Gastrocnemius medialis (tissue), 4 donors: Measurements from ENCODE around the gene NUDT8. TPM values are rescaled to one million over a fixed set of nuclear protein-coding genes. Genes with fewer than 3 reads are reported as not detected.
A peak's percentile ranks its signal among the peaks of the same experiment; 100 is the strongest.

Experiments
- ATAC-seq, 2 donors: fragments of 150-250 bp; one replicate each; pipeline ENCODE4 v1.9.1; 2016
- DNase-seq, 2 donors: peaks; one replicate each; pipeline ENCODE4 v3.0.0-alpha.2; 2019
- H3K27ac ChIP-seq, 4 donors: fragments of 200-600 bp; sonication (generic); 1 replicate in 1 of 4; 2 replicates in 3 of 4; pipeline ENCODE4 v1.5.1; 2016 to 2018; ENCODE audit warnings: mild to moderate bottlenecking in 2 of 4, moderate library complexity in 1 of 4
- H3K27me3 ChIP-seq, 3 donors: fragments of 200-600 bp; sonication (generic) in 2 of 3; 1 replicate in 1 of 3; 2 replicates in 2 of 3; pipeline versions ENCODE4 v1.5.1 to v1.6.0; 2016 to 2019; ENCODE audit warnings: mild to moderate bottlenecking in 1 of 3, moderate library complexity in 1 of 3
- H3K36me3 ChIP-seq, 2 donors: fragments of 200-600 bp; sonication (generic) in 1 of 2; one replicate each; pipeline ENCODE4 v1.5.1; 2017 to 2018
- H3K4me1 ChIP-seq, 2 donors: fragments of 200-600 bp; sonication (generic) in 1 of 2; one replicate each; pipeline ENCODE4 v1.5.1; 2016 to 2017; ENCODE audit warnings: mild to moderate bottlenecking in 2 of 2
- H3K4me3 ChIP-seq, 4 donors: fragments of 200-600 bp; sonication (generic) in 3 of 4; 1 replicate in 1 of 4; 2 replicates in 3 of 4; pipeline ENCODE4 v1.5.1; 2016 to 2019; ENCODE audit warnings: mild to moderate bottlenecking in 2 of 4
- H3K9me3 ChIP-seq, 3 donors: fragments of 200-600 bp; sonication (generic) in 2 of 3; 1 replicate in 1 of 3; 2 replicates in 2 of 3; pipeline ENCODE4 v1.5.1; 2016 to 2019
- CTCF ChIP-seq, 5 experiments: fragments of 450-650 bp in 3 of 5; fragments of 200-600 bp in 2 of 5; sonication (generic) in 2 of 5; IDR thresholded peaks in 4 of 5; conservative IDR thresholded peaks in 1 of 5; 1 replicate in 4 of 5; 2 replicates in 1 of 5; pipeline ENCODE4 v1.5.1; 2016 to 2019; ENCODE audit warnings: antibody characterized with exemption in 5 of 5, mild to moderate bottlenecking in 3 of 5, moderate library complexity in 3 of 5
- POLR2A ChIP-seq, 2 donors: fragments of 450-650 bp; IDR thresholded peaks; one replicate each; pipeline ENCODE4 v1.6.1; 2017; ENCODE audit warnings: antibody characterized with exemption in 2 of 2, mild to moderate bottlenecking in 2 of 2, moderate library complexity in 2 of 2
- in situ Hi-C, 4 donors: fragments of 200-750 bp; cut with MboI; loops; one replicate each; pipeline versions ENCODE4 v1.15.0 to v1.8.0; 2017; ENCODE audit warnings: low sequenced_read_pairs in 4 of 4
- intact Hi-C: fragments of 100-400 bp; cut with DNase I; formaldehyde crosslinking; loops from one replicate; pipeline ENCODE4 v1.15.1; 2023; ENCODE audit warnings: low total_unique reads
- total RNA-seq, 4 donors: library from RNA; depleted of rRNA; stranded (reverse); fragments of >200 nt; gene quantifications; one replicate each; pipeline versions ENCODE4 v1.1.0 to v1.2.3, GENCODE V29; 2016

The NUDT8 gene
- total RNA-seq, 4 donors from 2014 or later, result 23.3 to 42.4 (median 36.2) TPM

- no peak overlapping the region for H3K27ac ChIP-seq
- no peaks in the 10 kb centered on the region for H3K27me3 ChIP-seq
- ATAC-seq (no peak), DNase-seq (no peak)
- in situ Hi-C loops (no loop called here), intact Hi-C loops (no loop called here)
- H3K9me3 ChIP-seq, result no peaks in the 10 kb centered on the region
- H3K4me3 ChIP-seq, result no peak overlapping the region
- H3K36me3 ChIP-seq, result peaks cover 0 to 48% of the 10 kb centered on the region in 2 donors
- peaks cover 16 to 29% of the 10 kb centered on the region in 2 donors for H3K4me1 ChIP-seq
- no peak for TF ChIP-seq CTCF (IDR thresholded peaks at IDR 0.05 in 4 of 5, conservative IDR thresholded peaks at IDR 0.05 in 1 of 5)
- TF ChIP-seq POLR2A (IDR thresholded peaks at IDR 0.05), result no peak
Observed at GRCh38 chr11:67609316-67609715, 20.4 kb downstream of the NUDT8 start.

- intact Hi-C loops, result no loop called here
- Histone ChIP-seq H3K27ac (no peak overlapping the region), H3K4me3 (no peak overlapping the region), H3K36me3 (peaks cover 0 to 48% of the 10 kb centered on the region in 2 donors), H3K4me1 (peaks cover 16 to 23% of the 10 kb centered on the region in 2 donors), H3K9me3 (no peaks in the 10 kb centered on the region), H3K27me3 (no peaks in the 10 kb centered on the region)
- no peak for DNase-seq
- in situ Hi-C loops, result no loop called here
- TF ChIP-seq POLR2A (IDR thresholded peaks at IDR 0.05) (no peak), CTCF (IDR thresholded peaks at IDR 0.05 in 4 of 5, conservative IDR thresholded peaks at IDR 0.05 in 1 of 5) (no peak)
- no peak for ATAC-seq
Observed at GRCh38 chr11:67608486-67608885, 21.3 kb downstream of the NUDT8 start.

- H3K4me3 ChIP-seq, result peak overlapping the region; percentile 81 to 100 (median 92)
- peaks cover 0 to 44% of the 10 kb centered on the region in 2 donors for H3K36me3 ChIP-seq
- no peaks in the 10 kb centered on the region for H3K9me3 ChIP-seq
- no peak for TF ChIP-seq CTCF (IDR thresholded peaks at IDR 0.05 in 4 of 5, conservative IDR thresholded peaks at IDR 0.05 in 1 of 5)
- no peak for TF ChIP-seq POLR2A (IDR thresholded peaks at IDR 0.05)
- H3K4me1 ChIP-seq, result peaks cover 16 to 23% of the 10 kb centered on the region in 2 donors
- ATAC-seq (no peak), DNase-seq (no peak)
- H3K27ac ChIP-seq, result peak overlapping the region; percentile 89 to 97 (median 91)
- in situ Hi-C loops, result no loop called here
- H3K27me3 ChIP-seq, result no peaks in the 10 kb centered on the region
- intact Hi-C loops, result no loop called here
Observed at GRCh38 chr11:67607507-67607906, 22.2 kb downstream of the NUDT8 start.

GRCh38 chr11:67606492-67607295 lies 23.0 kb downstream of the NUDT8 start, which contains the start of gene NDUFV1:
Gene NDUFV1, plus strand, starts transcription at chr11:67606936. Its CDS starts 69 bp downstream, at chr11:67607005.
- intact Hi-C loops, result loop anchor here (1.0 kb wide), 3 partner anchors 23 to 34 kb away; partner anchors contain the start of gene GSTP1
- DNase-seq, result peak; percentile 93 to 96
- Histone ChIP-seq H3K36me3 (peaks cover 0 to 36% of the 10 kb centered on the region in 2 donors), H3K4me3 (peak within 1 kb of the TSS; percentile 81 to 100 (median 92)), H3K4me1 (peaks cover 16 to 23% of the 10 kb centered on the region in 2 donors), H3K27ac (peak within 1 kb of the TSS; percentile 89 to 97 (median 91)), H3K9me3 (no peaks in the 10 kb centered on the region), H3K27me3 (no peaks in the 10 kb centered on the region)
- peak; percentile 95 to 96 for ATAC-seq
- TF ChIP-seq CTCF (IDR thresholded peaks at IDR 0.05 in 4 of 5, conservative IDR thresholded peaks at IDR 0.05 in 1 of 5) (peak; percentile 41 to 88 (median 79)), POLR2A (IDR thresholded peaks at IDR 0.05) (peak; percentile 64 to 73)
- in situ Hi-C loops, result no loop called here
